Stimulated activated CD4-positive, alpha-beta T cell treated with anti-CD3 and anti-CD28 coated beads, Interleukin-1b, Interleukin-23, amount 100 ng/mL, for 24 hours (primary cell): ENCODE measurements around the gene HES6.

Source experiments
- DNase-seq, 4 experiments: peaks; one replicate each; pipeline ENCODE4 v3.0.0-alpha.2; 2020; ENCODE audit warnings: low read depth in 4 of 4, low spot score in 1 of 4

The HES6 gene

DNA sequence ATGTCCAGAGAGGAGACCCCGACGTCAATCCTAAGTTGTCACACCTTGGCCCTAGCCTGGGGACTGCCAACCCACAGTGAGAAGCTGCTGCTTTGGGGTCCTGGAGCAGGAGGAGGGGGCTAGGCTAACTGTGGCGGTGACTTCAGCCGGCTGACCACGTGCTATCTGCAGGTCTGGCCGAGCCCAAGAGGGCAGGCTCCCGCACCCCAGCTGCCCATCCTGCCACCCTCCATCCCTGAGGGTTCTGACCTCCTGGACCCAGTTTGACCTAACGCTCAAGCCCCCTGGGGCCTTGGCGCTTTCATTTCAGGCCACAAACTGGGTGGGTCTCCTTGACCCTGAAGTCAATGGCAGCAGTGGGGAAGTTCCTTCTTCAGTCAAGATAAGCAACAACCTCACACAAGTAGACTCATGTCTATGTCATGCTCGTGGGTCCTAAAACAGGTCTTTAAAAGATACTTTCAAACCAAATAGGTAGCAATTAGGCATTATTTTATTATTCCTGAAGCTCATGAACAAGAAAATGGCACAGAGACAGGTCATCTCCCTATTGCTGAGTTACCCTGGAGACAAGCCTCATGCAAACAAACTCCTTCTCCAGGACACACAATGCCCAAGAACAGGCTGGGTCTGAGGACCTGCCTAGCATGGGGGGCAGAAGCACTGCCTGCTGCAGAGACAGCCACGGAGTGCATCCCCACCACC is 2.3 kb downstream of the HES6 start:
- no peak for DNase-seq

- DNase-seq, result no peak
These were observed 3.3 kb downstream of the HES6 start for GRCh38 chr2:238236571-238236970.

GRCh38 chr2:238235856-238236255 is 4.0 kb downstream of the HES6 start:
- no peak for DNase-seq

DNA sequence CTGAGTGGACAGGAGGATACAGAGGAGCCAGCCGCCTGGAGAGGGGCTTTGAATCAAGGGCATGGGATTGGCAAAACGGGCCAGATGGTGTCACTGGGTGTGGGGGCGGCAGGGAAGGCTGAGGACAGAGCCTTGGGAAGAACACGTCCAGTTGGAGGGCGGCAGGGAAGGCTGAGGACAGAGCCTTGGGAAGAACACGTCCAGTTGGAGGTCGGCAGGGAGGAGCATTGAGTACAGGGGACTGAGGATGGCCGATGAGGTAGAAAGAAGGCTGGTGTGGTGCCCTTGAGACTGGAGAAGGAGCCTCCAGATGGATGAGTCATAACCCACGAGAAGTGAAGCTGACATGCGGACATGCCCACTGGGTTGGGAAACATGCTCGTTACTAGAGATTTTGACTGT is 4.5 kb downstream of the HES6 start:
- DNase-seq, result no peak

DNA sequence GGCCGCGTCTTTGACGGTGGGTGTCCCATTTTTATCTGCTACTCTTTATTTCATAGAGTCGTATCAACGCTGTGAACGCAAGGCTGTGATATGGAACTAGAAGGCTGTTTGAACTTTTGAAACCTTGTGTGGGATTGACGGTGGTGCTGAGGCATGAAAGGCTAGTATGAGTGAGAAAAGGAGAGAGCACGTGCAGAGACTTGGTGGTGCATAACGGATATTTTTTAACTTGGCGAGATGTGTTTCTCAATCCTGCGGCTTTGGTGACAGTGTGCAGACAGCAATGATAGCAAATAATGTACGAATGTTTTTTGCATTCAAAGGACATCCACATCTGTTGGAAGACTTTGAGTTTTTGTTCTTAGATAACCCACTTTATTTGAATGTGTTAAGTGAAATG is 6.2 kb downstream of the HES6 start:
- no peak for DNase-seq

GRCh38 chr2:238231809-238232208 is 8.0 kb downstream of the HES6 start:
- no peak for DNase-seq

DNA sequence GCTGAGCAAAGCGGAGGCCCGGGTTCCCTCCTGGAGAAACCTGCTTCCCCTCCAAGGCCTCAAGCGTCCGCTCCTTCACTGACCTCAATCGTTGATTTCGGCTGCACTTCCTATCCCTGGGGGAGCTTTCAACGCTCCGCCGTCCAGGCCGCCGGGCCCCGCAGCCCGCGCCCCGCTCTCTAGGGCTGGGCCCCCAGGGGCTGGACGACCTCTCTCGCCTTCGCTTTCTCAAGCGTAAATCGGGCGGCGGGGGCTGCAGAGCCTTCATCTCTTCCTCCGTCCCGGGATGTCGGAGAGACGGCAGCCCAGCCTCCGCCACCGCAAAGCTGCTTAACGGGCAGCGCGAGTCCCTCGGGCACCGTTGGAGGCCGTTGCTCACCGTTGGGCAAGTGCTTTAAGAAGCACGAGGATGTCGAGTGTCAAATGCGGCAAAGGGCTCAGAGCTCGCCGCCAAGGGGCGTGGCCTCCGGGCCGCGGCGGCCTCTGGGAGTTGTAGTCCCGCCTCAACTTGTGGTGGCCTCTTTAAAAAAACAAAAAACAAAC is 8.5 kb downstream of the HES6 start:
- peak in 3 of 4 experiments; percentile 55 to 63 (median 59) for DNase-seq

GRCh38 chr2:238230699-238231098 is 9.1 kb downstream of the HES6 start:
- DNase-seq, result no peak

- DNase-seq, result no peak
These were observed 11.1 kb downstream of the HES6 start for GRCh38 chr2:238228700-238229099.

- no peak for DNase-seq
These were observed 12.2 kb downstream of the HES6 start for GRCh38 chr2:238227587-238228032.

GRCh38 chr2:238226698-238227586 is 12.9 kb downstream of the HES6 start:
- no peak for DNase-seq

DNA sequence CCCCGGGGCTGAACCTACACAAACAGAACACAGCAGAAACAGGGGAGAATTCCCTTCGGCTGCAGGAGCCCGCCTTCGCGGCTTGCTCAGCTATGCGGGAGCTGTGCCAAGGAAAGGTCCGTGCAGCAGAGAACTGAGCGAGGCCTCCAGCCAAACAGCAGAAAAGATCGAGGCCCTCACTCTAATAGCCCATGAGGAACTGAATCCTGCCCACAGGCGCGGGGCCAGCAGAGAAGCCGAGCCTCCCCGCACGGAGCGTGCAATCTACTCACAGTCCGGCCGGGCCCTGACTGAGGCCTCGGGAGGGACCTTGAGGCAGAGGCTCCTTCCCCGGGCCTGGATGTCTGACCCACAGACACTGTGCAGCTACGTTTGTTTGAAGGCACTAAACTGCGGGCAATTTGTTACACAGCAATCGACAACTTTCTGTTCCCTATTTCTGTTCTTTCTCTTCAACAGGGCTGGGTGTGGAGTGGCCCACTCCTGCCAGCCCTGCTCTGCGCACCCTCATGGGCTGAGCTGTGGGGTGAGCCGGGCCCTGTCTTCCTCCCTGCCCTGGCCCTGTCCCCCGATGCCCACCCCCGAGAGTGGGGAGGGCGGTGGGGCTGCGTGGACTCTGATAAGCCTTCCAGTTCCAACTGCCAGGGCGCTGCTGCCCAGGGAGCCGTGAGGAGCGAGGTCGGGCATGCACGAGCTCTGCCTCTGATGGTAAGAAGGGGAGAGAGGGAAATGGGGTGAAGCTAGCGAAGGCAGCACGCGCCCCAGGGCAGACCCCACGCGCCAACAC is 13.7 kb downstream of the HES6 start:
- no peak for DNase-seq

DNA sequence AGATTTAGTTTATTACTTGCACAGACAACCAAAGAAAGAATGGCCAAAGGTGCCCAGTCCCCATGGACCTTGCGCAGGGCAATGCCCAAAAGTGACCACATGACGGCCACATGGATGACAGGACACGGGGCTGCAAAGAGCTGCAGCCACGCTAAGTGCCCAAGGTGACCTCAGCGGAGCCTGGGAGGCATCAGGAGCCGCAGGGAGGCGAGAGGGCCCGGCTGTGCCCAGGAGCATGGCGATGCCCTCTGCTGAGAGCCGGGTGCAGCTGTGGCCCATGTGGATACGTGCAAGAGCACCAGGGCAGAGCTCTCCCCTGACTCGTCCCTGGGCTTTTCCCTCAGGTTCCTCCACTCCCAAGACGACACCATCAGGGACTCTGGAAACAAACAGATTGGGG is 14.7 kb downstream of the HES6 start:
- no peak for DNase-seq

DNA sequence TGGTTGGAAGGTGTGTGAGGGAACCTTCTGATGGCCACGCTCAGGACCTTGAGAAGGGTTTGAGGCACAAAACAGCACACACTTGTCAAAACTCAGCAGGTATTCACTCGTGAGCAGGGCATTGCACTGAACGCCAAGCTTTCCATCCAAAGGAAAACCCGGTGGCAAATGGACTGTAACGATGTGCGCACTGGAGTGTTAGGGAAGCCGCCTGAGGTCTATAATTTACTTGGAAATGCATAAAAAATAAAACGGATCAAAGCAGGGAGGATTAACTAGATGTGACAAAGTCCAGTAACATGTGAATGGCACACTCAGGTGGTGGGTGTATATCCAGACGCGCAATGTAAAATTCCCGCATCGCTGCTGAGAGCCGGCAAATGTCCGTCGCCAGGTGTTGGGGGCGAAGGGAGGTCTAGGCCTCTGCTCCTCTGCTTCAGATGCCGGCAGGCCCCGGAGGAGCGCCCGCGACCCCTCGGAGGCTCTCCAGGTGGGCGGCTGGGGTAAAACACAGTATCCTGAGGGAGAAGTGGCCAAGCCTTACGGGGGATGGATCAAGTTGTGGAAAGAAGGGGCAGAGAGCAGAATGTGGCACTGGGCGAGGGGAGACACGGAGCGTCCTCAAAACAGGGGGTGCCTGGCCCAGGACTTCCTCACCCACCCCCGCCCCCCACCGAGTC is 15.3 kb downstream of the HES6 start:
- DNase-seq, result no peak

DNA sequence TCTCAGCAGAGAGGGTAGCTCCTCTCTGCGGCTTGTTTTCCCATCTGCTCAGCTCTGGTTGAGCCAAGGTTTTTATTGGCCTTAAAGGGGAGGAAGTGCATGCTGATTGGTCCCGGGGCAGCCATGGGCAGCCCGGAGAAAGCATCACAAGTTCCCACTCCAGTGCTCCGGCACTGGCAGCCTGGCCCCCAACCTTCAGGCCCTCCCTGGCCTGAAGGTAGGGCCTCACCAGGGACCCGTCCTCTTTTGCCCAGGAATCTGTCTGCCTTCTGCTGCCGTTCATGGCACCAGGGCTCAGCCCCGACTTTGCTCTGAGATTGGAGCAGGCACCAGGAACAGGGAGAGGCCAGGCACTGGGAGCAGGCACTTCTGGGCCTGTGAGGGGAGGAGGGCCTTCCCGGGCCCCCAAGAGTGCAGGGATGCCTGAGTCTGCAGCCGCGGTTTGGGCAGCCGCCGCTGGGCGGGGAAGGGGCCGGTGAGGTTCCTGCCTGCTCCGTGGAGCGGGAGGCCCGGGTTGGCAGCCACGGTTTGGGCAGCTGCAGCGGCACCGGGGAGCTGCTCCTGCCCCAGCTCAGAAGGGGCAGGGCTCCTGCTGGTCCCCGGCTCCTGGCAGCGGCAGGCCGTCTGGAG is 18.8 kb downstream of the HES6 start:
- DNase-seq, result no peak

- DNase-seq, result no peak
These were observed 19.5 kb downstream of the HES6 start for GRCh38 chr2:238220274-238220891.

GRCh38 chr2:238216651-238217184 is 23.1 kb downstream of the HES6 start:
- no peak for DNase-seq

GRCh38 chr2:238207006-238207405 is 32.8 kb downstream of the HES6 start:
- no peak for DNase-seq

DNA sequence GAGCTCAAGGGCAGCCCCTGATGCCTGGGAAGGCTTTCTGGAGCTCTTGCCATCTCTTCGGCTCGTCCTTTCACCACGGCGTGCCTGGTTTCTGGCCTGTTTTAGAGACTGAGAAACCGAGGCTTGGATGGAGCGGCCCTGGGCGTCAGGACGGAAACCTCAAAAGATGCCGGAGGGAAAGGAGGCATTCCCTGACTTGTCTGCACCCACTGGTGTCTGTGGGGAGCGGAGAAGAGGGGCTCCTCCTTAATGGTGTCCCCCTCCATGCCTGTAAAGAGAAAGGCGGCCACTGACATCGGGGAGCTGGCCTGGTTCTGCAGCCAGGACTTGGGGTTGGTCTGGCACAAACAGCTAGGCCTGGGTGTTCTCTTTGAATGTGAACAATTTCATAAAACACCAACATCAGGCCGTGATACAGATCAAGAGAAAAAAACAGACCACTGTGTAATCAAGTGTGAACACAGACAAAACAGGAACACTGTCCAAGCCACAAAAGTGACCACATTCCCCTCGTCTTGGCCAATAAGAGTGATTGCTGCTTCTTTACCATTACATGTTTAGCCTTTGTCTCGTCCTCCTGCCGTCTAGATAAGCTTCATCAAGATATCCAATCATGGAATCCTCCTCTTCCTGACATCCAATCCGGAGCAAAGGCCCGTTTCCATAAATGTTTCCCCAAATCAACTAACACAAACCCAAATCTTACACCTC is 35.7 kb downstream of the HES6 start:
- DNase-seq, result no peak
